RWPE2 (cell line): ENCODE measurements around the gene LRP1B.

Experiments used
- ATAC-seq: fragments of 200-7000 bp; cut with Tn5 transposase; 3 replicates; pipeline ENCODE4 v1.9.1; 2021; ENCODE audit warnings: low read depth
- DNase-seq: peaks from one replicate; pipeline ENCODE4 v3.0.0-alpha.2; 2020; ENCODE audit warnings: low spot score
- H3K27ac ChIP-seq: fragments of 450-650 bp; 2 replicates; pipeline ENCODE4 v1.5.1; 2017; ENCODE audit warnings: mild to moderate bottlenecking; ENCODE audit not compliant: poor library complexity, severe bottlenecking
- H3K27me3 ChIP-seq: fragments of 250-450 bp; sonication (Bioruptor Pico); 2 replicates; pipeline ENCODE4 v1.5.1; 2021; ENCODE audit warnings: mild to moderate bottlenecking, moderate library complexity; ENCODE audit not compliant: insufficient read depth, poor library complexity, severe bottlenecking
- H3K36me3 ChIP-seq: fragments of 250-450 bp; sonication (Bioruptor Pico); 2 replicates; pipeline ENCODE4 v1.5.1; 2020; ENCODE audit warnings: low read depth, mild to moderate bottlenecking, moderate library complexity
- H3K4me1 ChIP-seq: fragments of 250-450 bp; sonication (Bioruptor Pico); 2 replicates; pipeline ENCODE4 v1.5.1; 2021; ENCODE audit warnings: mild to moderate bottlenecking, moderate library complexity; ENCODE audit not compliant: insufficient read depth, poor library complexity, severe bottlenecking
- H3K4me3 ChIP-seq: fragments of 250-450 bp; sonication (Bioruptor Pico); 2 replicates; pipeline ENCODE4 v1.5.1; 2021; ENCODE audit warnings: mild to moderate bottlenecking, moderate library complexity; ENCODE audit not compliant: severe bottlenecking
- H3K9me3 ChIP-seq: fragments of 250-450 bp; sonication (Bioruptor Pico); 2 replicates; pipeline ENCODE4 v1.5.1; 2021; ENCODE audit warnings: mild to moderate bottlenecking, moderate library complexity; ENCODE audit not compliant: severe bottlenecking
- TF ChIP-seq, protein P1 (sequence below): fragments of 450-650 bp; IDR thresholded peaks from one replicate; pipeline ENCODE4 v1.5.1; 2017; ENCODE audit warnings: mild to moderate bottlenecking, moderate library complexity; ENCODE audit not compliant: poor library complexity, severe bottlenecking

Gene LRP1B

DNA sequence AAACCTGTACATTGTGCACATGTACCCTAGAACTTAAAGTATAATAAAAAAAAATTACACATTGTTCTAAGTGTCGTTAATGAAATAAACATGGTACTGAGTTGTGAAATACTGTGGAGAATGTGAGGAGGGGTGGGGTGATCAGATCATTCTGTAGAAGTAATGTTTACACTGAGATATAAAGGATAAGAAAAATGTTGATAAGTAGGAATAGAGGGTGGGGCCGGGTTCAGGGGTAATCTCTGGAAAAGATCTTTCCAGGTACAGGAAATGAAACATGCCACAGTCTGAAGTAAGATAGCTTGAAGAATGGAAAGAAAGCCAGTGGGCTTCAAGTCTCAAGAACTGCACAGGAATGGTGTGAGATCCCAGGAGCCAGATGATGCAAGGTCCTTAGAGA, 1482.4 kb downstream of the LRP1B start:
- Histone ChIP-seq H3K27me3 (no peaks in the 10 kb centered on the region), H3K27ac (no peak overlapping the region), H3K4me3 (no peak overlapping the region), H3K36me3 (no peaks in the 10 kb centered on the region), H3K4me1 (peaks cover 26% of the 10 kb centered on the region), H3K9me3 (no peaks in the 10 kb centered on the region)
- DNase-seq = no peak
- TF ChIP-seq, protein P1, sequence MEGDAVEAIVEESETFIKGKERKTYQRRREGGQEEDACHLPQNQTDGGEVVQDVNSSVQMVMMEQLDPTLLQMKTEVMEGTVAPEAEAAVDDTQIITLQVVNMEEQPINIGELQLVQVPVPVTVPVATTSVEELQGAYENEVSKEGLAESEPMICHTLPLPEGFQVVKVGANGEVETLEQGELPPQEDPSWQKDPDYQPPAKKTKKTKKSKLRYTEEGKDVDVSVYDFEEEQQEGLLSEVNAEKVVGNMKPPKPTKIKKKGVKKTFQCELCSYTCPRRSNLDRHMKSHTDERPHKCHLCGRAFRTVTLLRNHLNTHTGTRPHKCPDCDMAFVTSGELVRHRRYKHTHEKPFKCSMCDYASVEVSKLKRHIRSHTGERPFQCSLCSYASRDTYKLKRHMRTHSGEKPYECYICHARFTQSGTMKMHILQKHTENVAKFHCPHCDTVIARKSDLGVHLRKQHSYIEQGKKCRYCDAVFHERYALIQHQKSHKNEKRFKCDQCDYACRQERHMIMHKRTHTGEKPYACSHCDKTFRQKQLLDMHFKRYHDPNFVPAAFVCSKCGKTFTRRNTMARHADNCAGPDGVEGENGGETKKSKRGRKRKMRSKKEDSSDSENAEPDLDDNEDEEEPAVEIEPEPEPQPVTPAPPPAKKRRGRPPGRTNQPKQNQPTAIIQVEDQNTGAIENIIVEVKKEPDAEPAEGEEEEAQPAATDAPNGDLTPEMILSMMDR = no peak
- no peak for ATAC-seq

DNA sequence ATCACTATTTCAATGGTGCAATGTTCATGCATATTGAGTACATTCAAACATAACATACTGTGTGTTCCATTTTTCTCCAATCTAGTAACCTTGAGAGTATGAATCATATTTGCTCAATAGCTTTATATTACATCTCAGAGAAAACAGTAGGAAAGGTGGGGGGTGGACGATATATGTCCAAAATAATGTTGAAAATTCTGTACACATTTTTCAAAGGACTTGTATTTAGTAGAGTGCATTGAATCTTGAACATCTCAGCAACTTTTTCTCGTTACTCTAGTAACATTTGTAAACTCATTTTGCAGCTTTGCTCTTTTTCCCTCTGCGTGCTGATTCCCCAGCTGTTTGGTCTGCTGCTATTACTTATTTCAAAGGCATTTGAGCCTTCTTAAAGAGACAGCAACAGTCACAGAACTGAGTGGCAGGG, 1487.0 kb downstream of the LRP1B start:
- no peaks in the 10 kb centered on the region for H3K9me3 ChIP-seq
- no peaks in the 10 kb centered on the region for H3K27me3 ChIP-seq
- H3K27ac ChIP-seq = peak overlapping the region; percentile 49
- no peak for DNase-seq
- H3K4me3 ChIP-seq = no peak overlapping the region
- ATAC-seq = peak; percentile 91
- no peaks in the 10 kb centered on the region for H3K36me3 ChIP-seq
- TF ChIP-seq, protein P1 = no peak
- peaks cover 16% of the 10 kb centered on the region for H3K4me1 ChIP-seq

DNA sequence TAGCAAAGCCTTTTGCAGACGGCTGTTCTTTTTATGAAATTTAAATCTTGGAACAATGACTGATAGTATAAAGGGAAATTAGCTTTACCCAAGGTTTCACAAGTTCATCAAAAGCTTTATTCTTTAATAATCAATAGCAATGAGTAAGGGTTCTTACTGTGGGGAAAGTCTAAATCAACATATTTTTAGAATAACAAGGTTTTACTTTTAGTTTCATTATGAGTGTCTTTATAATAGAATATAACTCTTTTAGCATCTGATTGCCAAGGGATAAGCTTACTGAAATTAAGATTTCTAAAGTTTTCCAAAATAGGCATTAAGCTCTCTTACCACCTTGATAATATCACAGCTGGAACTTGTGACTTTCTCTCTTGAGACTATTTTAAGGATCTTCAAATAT, 1489.7 kb downstream of the LRP1B start:
- DNase-seq = no peak
- H3K36me3 ChIP-seq = no peaks in the 10 kb centered on the region
- no peaks in the 10 kb centered on the region for H3K27me3 ChIP-seq
- no peak overlapping the region for H3K4me3 ChIP-seq
- H3K4me1 ChIP-seq = peaks cover 12% of the 10 kb centered on the region
- no peak overlapping the region for H3K27ac ChIP-seq
- no peaks in the 10 kb centered on the region for H3K9me3 ChIP-seq
- TF ChIP-seq, protein P1 = no peak
- no peak for ATAC-seq

DNA sequence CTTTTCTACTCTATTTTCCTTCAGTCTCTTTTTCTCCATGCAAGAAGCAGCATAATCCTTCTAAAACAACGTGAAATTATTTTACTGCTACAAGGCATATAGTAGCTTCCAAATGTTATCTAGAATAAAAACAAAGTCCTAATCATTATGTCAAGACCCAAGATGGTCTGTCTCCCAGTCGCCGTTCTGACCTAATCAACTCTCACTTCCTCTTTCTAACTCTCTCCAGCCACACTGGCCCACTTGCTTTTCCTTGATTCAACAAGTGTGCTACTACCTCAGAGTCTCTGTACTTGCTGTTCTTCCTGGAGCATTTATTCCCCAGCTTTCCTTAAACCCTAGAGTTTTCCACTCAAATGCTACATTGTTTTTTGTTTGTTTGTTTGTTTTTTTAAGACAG, 1491.2 kb downstream of the LRP1B start:
- H3K36me3 ChIP-seq = no peaks in the 10 kb centered on the region
- H3K27me3 ChIP-seq = no peaks in the 10 kb centered on the region
- no peaks in the 10 kb centered on the region for H3K9me3 ChIP-seq
- H3K4me1 ChIP-seq = peaks cover 12% of the 10 kb centered on the region
- no peak overlapping the region for H3K27ac ChIP-seq
- DNase-seq (no peak), ATAC-seq (no peak)
- H3K4me3 ChIP-seq = no peak overlapping the region
- TF ChIP-seq, protein P1 = no peak

DNA sequence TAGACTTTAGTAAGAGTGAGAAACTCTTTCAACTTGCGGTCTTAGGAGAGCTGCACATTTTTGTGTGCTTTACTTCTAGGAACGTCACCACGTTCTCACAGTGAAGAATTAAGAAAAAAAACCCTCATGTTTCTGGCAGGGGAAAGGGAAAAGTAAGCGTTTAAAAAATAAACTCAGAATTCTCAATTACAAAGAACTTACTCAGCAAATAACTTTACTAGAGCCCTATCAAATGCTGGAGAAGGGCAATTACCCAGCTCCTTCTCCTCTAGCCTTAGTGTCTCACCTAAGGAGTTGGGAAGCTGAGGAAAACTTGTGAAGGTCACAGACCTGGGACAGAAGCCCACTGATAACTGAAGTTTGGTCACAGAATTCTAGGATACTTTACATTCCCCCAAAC, 1500.3 kb downstream of the LRP1B start:
- H3K27ac ChIP-seq = no peak overlapping the region
- H3K36me3 ChIP-seq = no peaks in the 10 kb centered on the region
- TF ChIP-seq, protein P1 = no peak
- ATAC-seq (no peak), DNase-seq (no peak)
- H3K4me3 ChIP-seq = no peak overlapping the region
- no peaks in the 10 kb centered on the region for H3K9me3 ChIP-seq
- no peaks in the 10 kb centered on the region for H3K4me1 ChIP-seq
- H3K27me3 ChIP-seq = no peaks in the 10 kb centered on the region
